HG03108 (cell line): ENCODE data around the gene RASA3.
"Not testable (repeated sequence)": the region's sequence is repeated elsewhere in the genome, so short reads cannot be mapped to it uniquely, and the experiment has no call there.

Experiments used
- ATAC-seq: cut with Tn5 transposase; IDR thresholded peaks from one replicate; pipeline ENCODE4 v1.9.1; 2021; ENCODE audit warnings: moderate library complexity; ENCODE audit not compliant: unreplicated experiment

Gene RASA3

DNA sequence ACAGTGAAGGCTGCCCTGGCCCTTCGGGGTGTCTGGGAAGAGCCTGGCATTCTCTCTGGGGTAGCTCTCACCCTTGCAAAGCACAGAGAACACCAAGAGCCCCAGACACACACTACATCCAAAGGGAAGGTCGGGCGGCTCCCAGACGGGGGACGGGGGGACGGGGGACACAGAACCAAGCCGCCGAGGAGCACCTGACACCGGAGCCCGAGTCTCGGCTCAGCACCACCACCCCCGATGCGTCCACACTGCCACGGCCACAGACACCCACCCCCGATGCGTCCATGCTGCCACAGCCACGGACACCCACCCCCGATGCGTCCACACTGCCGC is 29.2 kb downstream of the RASA3 start:
- not testable (repeated sequence) for ATAC-seq

- ATAC-seq: no peak
These were observed 29.7 kb downstream of the RASA3 start for GRCh38 chr13:114102521-114103288.

- ATAC-seq: no peak
These were observed 30.3 kb downstream of the RASA3 start for GRCh38 chr13:114102131-114102520.

DNA sequence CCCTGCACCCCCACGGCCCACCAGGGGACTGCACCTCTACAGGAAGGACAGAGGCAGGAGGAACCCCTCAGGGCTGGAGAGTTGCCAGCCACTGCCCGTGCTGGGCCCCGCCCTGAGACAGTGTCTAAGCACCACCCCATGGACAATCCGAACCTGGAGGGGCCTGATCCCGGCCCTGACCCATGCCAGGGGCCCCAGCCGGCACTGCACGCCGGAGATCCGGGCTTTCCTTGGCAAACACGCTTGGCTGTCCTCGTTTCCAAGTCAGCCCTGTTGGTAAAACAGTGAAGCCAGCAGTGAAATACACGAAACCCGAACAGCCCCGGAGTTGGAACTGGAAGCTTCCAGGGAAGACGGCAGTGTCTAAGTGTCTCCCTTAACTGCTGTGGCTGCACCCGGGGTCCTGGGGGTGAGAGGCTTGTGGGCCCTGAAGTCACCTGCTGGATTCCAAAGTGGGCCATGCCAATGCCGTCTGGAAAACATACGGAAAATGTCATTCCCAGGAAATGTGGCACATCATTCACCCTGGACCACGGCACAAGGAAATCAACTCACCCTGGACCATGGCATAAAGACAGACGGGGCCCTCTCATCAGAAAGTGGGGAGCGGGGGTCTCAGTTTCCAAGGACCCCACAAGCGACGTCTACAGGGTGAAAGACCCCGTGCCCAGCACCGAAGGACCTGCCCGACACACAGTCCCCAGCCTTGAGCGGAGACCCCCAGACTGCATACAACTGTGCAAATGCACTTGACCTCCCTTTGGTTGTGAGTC is 30.9 kb downstream of the RASA3 start:
- no peak for ATAC-seq

DNA sequence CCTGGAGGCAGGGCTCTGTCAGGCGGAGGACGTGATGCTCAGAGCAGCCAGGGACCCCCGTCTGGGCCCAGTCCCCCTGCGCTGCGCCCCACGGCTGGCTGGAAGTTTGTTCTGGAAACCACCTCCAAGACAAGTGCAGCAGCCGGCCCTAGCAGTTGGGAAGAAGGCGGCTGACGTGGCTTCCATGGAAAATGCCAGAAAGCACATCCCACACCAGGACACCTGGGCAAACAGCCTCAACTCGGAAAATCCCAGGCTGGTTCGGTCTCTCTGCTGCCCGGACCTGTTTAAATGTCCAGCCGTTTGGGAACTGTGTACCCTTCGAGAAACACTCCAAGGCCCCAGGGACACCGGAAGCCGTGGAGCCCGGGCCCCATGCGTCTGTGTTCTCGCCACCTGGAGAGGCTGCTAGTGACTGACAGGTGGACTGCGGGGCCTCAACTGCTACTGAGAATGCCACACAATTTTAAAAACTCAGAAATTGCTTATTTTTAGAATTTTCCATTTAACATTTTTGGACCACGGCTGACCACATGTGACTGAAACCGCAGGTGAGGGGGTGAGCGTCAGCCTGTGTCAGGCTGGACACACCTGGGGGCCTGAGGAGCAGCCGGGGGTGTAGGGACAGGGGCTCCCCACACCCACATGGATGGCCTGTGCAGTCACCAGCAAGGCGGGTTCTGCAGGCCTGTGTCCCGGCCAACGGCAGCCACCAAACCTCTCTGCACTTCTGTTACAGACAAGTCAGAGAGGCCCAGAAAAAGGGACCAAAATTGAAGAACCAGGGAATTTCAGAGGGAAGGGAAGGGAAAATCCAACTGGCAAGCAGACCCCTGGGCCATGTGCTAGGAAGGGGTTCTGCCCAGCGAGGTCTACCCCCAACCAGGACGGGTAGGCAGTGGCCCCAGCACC is 31.7 kb downstream of the RASA3 start:
- ATAC-seq: no peak

- ATAC-seq: no peak
These were observed 32.4 kb downstream of the RASA3 start for GRCh38 chr13:114099918-114100445.

DNA sequence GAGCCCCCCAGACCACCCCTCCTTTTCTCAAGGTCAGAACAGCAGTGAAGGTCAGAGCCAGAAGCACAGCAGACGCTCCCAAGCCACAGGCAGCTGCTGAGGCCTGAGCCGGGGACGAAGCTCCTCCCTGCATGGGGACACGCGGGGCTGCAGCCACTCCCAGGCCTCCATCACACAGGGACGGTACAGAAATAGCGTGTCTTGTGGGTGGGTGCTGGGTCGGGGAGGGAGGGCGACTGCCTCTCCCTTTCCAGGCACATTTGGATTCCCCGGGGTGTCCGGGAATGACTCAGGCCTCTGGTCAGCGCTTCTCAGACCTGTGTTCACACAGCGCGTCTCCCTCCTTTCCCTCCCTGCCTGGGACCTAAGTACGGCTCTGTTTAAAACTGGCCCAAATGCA is 33.2 kb downstream of the RASA3 start:
- ATAC-seq: no peak

- not testable (repeated sequence) for ATAC-seq
These were observed 33.8 kb downstream of the RASA3 start for GRCh38 chr13:114098689-114099056.

DNA sequence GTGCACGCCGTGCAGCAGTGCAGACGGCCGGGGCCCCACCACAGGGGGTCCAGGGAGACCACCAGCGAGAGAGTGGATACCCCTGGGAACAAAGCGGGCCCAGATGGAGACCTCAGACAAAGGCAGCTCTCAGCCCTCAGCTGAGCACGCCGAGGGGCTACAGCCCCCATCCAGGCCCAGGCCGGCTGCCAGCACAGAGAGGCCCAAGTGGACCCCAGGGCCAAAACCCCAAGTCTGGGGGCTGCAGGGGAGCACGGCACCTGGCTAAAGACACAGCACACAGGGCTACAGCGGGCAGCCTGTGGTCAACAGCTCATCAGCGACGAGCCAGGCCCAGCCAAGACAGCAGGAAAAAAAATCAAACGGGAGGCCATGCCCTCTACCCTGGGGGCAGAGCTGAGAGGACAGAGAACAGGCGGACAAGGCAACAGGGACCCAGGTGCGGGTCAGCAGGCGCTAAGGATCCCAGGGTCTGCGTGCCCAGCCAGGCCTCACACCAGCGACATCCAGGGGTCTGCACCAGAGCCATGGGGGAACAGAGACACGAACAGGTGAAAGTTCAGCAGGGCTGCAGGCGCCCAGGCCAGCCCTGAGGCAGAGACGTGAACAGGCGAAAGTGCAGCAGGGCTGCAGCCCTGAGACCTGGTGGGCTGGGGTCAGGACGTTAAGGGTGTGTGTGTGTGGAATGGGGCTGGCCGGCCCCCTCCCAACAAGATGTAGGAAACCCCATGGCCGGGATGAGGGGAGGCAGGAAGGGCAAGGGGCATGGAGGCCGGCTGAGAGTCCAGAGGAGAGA is 34.3 kb downstream of the RASA3 start:
- ATAC-seq: no peak

GRCh38 chr13:114097212-114097892 is 35.1 kb downstream of the RASA3 start:
- no peak for ATAC-seq

DNA sequence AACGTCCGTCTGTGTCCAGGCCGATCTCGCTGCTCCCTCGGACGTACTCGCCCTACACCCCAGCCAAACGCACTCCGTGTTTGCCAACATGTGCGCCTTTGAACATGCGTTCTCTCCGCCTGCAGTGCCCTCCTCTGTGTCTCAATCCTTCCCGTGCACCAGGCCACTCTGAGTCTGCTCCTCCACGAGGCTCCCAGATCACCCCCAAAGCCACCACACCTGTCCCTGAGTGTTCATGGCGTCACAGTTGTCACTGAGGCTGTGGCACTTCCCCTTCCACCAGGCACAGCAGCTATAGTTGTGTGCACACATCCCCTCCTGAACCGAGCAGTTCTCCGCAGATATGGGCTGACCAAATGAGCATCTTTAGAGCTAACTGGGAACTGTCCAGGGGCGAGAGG is 35.6 kb downstream of the RASA3 start:
- no peak for ATAC-seq

DNA sequence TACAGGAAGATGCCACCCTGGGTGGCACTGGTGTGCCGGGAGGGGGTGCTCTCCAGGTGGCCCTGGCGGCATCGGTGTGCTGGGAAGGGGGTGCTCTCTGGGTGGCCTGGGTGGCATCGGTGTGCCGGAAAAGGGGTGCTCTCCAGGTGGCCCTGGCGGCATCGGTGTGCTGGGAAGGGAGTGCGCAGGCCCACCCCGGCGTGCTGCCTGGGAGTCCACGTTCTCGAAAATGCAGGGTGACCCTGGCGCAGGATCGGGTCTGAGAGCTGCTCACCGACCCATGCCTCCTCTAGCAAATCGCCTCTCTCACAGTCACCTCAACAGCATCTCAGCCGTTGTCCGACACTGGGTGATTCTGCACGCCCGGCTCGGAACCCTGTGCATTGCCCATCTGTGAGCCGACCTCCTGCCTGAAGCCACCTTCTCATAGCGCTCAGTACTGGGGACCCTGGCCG is 36.4 kb downstream of the RASA3 start:
- ATAC-seq: no peak

- no peak for ATAC-seq
These were observed 36.9 kb downstream of the RASA3 start for GRCh38 chr13:114095486-114095885.

DNA sequence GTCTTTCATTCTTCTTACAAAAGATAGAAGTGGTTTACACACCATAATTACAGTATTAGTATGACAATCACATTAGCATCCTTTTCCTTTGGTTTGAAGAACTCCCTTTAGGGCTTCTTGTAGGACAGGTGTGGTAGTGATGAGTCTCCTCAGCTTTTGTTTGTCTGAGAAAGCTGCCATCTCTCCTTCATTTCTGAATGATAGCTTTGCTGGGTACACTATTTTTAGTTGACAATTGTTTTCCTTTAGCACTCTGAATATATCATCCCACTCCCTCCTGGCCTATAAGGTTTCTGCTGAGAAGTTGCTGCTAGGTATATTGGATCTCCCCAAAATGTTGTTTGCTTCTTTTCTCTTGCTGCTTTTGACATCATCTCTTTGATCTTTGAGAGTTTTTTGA is 39.3 kb downstream of the RASA3 start:
- no peak for ATAC-seq

- no peak for ATAC-seq
These were observed 40.0 kb downstream of the RASA3 start for GRCh38 chr13:114092468-114092867.

DNA sequence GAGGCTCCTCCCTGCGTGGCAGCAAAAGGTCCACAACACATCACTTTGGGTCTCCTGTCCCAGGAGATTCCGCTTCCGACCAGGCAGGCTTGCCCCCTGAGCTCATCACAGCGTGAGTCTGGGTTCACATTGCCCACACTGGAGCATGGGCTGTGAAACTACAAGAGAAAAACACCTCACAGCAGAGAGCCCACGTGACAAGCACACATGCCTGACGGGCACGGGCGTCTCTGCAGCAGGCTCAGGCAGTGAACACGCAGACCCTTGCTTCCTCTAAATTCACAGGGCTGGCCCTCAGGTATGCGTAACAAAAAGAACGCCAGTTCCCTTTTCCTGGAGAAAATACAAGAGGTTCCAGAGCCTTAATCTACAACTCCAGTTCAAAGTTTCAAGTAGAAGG is 41.9 kb downstream of the RASA3 start:
- ATAC-seq: no peak

DNA sequence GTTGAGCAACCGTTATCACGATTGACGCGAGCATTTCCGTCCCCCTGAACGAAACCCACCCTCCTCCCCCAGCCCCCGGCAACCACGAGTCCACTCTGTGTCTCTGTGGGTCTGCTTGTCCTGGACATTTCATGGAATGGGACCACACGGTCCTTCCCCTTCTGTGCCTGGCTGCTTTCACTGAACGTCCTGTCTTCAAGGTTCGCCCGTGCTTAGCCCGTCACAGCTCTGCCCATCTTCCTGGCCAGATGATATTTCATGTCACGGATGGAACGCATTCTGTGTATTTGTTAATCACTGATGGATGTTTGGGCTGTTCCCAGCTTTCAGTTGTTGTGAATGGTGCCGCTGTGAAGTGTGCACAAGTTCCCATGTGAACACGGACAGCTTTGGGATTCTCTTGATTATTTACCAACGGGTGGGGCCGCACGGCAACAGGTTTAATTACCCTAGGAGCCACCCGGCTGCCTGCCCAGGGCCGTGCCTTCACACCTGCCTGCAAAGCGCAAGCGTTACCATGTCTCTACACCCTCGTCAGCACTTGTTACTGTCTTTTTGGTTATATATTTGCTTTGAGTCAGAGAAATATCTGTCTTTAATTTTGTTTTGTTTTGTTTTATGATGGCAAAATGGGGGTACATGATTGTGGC is 42.5 kb downstream of the RASA3 start:
- ATAC-seq: no peak

- ATAC-seq: no peak
These were observed 43.1 kb downstream of the RASA3 start for GRCh38 chr13:114089341-114089740.

DNA sequence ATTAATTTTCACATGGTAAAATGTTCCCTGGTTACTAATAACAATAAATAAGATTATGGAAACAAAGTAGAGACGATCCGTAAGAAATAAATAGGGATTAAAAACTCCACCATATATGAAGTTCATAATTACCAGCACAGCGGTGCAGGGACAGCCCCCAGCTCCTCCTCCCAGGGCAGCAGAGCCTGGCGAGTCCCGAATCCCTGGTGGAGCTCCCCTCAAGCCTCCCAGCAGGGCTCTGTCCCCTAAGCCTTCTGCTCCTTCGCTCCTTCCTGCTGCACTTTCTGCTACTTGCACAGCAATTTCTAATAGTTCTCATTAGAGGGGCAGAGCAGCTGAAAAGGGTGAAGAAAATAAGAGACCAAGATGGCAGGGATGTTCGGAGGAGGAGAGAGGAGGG is 43.6 kb downstream of the RASA3 start:
- ATAC-seq: no peak
